GM19455 (cell line): ENCODE data around the gene KIAA1217.
"Not testable (repeated sequence)": the region's sequence is repeated elsewhere in the genome, so short reads cannot be mapped to it uniquely, and the experiment has no call there.

ENCODE experiments used
- ATAC-seq: cut with Tn5 transposase; IDR thresholded peaks from one replicate; pipeline ENCODE4 v1.9.1; 2021; ENCODE audit not compliant: unreplicated experiment

KIAA1217 gene

DNA sequence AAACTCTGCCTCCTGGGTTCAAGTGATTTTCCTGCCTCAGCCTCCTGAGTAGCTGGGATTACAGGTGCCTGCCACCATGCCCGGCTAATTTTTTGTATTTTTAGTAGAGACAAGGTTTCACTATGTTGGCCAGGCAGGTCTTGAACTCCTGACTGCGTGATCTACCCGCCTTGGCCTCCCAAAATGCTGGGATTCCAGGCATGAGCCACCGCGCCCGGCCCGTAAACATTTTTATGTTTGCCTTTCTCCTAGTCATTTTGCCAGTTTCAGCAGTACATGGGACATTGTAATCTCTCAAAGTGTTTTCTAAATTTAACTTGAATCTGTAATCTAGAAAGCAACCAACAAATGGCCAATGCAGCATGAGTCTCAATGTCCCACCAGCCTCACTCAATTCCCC is 128.8 kb downstream of the KIAA1217 start:
- ATAC-seq = not testable (repeated sequence)

- ATAC-seq = no peak
These were observed 130.4 kb downstream of the KIAA1217 start for GRCh38 chr10:24339387-24339786.

- no peak for ATAC-seq
These were observed 131.5 kb downstream of the KIAA1217 start for GRCh38 chr10:24340446-24340845.

DNA sequence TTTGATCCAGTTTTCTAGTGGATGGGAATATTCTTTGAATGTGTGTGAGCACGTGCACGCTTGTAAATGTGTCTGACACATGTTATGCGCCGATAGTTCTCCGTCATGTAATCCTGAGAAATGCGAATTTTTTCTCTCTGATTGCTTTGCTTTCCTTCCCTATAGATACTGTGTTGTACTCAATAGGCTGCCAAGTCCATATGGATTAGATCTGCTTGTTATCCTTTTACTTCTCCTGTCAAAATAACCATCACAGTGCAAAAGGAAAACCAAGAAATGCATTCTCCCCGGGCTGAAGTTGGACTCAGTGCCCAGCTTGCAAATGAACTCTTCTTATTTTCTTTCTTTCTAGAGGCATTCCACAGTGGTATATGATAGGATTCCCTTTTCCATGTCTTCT is 131.9 kb downstream of the KIAA1217 start:
- no peak for ATAC-seq

GRCh38 chr10:24341371-24341770 is 132.4 kb downstream of the KIAA1217 start:
- ATAC-seq = no peak

- no peak for ATAC-seq
These were observed 133.0 kb downstream of the KIAA1217 start for GRCh38 chr10:24341897-24342296.

DNA sequence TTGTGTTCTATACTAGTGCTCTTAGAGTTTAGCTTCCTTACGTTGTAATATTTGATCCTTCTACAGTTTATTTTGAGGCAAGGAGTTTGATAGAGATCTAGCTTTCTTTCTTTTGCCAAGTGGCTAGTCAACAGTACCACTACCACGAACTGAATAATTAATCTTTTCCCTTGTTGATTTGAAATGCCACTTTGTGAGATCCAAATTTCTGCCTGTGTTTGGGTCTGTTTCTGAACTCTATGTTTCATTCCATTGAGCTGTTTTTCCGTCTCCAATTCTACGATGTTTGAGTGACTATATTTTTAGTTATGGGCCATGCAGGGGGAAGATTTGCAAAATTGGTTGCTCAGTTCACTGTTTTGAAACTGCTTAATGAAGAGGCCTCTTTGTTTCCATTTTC is 134.7 kb downstream of the KIAA1217 start:
- ATAC-seq = no peak

DNA sequence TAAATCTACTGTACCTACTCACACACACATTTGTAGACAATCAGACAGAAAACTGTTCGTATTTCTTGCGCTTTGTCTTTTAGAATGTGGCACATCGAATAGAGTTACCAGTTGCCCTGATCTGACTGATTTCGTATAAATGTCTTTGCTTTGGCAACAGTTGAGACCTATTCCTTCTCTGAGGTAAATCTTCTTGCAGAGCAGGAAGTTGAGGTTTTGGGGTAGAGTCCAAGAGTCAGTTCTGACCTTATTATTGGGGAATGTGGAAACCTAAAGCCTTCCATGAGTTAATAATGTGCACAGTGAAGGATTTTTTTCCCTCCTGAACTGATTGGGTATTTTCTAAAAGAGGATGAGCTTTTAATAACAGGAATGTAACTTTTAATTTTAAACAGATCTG is 135.3 kb downstream of the KIAA1217 start:
- ATAC-seq = no peak

DNA sequence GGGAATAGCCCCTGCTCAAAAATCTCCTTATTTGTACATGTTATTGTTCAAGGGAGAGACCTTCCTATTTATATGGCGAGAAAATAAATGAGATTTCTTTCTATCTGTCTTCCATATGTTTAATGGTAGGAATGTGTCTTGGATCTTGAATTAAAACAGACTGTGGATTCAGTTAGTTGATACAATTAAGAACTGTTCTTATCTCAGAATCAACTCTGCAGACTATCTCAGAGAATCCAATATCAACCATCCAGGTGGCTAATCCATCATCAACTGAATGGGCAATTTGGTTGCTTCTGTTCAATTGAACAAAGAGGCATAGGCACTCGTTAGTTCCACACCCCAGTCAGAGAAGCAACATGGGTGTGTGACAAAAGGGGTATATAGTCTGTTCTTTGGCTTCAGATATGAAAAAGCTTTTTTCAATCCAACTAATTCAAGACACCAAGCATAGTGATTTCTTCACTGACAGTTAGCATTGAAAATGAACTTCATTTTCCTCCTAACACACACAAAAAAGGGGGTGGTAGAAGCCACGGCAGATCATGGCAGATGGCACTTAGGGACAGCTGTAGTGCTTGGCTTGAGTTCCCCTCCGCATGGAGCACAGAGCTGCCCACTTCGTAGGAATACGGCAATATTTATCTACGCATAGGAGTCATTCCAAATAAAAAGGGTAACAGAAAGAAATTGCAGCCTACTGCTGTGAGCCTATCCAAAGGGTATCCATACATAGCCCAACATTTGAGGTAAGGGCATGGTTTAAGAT is 135.9 kb downstream of the KIAA1217 start:
- no peak for ATAC-seq

DNA sequence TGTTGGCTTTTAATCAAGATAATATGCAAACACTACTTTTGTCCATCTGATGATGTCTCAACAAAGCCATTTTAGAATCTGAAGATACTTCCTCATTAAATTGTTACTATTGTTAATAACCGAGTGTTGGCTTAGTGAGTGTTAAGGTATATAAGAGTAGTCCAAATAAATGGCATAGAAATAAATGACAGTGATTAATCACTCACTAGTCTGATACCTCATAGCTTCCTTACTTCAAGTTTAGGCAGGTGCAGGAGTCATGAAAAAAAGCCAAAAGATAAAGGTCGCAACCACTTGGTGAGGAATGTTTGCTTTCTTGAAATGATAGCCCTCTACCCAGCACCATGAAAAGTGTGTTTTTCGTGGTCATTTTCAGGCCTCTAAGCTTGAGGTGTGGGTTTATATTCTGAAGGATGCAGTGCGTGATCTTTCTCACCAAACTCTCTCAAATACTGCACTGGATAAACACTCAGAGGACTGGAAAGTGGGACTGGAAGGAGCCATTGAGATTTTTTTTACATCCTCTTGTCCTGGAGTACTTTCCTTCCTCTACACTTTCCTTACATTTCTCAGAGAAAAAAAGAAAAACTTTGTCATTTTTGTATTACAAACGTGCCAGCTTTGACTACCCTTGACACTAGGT is 138.1 kb downstream of the KIAA1217 start:
- ATAC-seq = no peak

DNA sequence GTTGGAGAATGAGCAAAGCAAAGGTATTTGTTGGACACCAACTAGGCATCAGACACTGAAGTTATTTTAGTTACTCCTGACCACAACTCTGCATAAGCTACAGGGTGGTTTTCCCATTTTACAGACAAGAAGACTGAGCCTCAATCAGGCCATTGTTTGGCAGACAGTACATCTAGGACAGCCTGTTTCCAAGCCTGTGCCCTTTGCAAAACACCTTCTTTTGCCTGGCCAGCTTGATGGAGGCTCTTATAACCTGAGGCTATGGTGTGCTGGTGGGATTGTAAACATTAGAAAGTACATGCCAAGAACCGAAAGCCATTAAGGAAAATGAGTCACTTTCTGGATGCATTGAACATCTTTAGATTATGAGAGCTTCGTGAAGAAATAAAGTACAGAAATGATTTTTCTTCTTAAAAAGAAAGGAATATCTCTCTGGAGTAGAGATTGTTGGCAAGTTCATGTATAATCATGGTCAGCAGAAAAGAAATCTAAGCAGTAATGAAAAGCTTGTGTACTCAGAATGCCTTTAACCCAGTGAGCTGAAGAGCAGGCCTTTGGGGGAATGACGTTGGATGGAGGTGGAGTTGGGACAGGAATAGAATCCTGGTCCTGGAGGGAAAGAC is 140.6 kb downstream of the KIAA1217 start:
- no peak for ATAC-seq

DNA sequence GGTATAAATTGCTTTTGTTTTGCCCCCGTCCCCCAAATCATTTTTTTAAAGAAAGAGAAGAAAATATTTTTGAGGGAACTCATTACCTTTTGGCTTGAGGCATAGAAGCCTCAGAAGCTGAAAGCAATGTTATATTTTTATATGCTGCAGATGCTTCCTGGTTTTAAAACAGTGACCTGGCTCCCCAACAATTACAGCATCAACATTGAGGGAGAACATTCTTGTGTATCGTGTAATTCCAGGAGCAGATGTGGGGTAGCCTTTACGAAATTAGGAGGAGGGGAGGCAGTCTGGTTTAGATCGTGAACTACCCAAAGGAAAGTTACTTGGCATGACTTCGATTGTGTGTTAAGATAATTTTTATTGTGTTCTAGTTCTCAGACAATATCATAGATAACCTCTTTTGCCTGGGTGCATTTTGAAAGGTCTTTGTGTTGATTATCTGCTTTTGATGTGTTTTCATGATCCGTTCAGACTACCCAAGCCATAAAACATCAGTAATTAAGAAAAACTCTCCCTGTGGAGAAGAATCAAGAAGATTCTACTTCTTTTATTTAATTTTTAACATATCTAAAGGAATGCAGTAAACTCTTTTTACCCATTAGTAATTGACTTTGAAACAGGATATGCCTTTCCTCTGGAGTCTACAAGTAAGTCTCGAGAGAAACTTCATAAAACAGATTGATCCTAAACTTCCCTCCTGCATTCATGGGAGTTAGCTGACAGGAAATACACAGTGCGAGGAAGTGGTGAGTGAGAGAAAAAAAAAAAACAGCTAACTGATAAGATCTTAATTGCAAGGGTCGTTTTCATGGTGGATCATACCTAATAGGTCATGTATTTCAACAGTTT is 141.4 kb downstream of the KIAA1217 start:
- ATAC-seq = no peak

- ATAC-seq = not testable (repeated sequence)
These were observed 141.9 kb downstream of the KIAA1217 start for GRCh38 chr10:24350922-24351225.

DNA sequence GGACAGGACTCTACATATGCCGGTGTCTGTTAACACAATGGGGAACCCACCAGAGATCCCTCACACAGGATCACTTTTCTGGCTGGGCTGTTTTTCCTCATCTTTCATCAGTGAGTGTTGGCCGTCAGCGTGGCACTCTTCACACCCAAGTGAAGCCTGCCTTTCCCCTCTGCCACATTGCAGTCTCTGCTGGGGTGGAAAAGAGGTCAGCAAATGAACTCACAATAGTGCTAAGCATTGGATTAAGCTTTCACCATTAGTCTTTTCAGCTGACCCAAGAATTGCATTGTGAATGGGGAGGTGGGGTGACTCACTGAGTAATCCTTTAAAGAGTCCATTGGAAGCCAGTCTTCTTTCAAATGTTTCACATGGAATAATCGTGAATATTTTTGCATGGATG is 143.0 kb downstream of the KIAA1217 start:
- no peak for ATAC-seq

- no peak for ATAC-seq
These were observed 143.5 kb downstream of the KIAA1217 start for GRCh38 chr10:24352399-24352798.

- ATAC-seq = no peak
These were observed 144.4 kb downstream of the KIAA1217 start for GRCh38 chr10:24353319-24353718.

DNA sequence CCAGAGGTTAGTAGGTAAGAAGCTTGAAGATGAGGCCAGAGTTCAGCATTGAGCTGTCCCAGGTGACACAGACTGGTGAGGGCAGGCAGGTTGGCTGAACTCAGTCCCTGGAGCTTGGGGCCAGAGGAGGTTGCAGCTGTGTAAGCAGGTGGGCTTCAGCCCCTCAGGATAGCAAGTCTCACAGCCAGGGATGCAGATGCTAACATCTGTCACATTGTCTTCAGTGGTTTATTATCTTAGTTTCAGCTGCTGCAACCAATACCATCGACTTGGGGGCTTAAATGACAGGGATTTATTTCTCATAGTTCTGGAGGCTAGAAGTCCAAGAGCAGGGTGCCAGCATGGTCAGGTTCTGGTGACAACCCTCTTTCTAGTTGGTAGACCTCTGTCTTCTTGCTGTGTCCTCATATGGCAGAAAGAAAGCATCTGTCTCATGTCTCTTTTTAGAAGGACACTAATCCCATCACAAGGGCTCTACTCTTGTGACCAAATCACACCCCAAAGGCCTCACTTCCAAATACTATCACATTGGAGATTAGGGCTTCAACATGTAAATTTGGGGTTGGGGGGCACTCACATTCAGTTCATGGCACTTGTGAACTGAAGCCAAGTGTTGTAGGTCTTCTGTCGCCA is 146.2 kb downstream of the KIAA1217 start:
- ATAC-seq = no peak

DNA sequence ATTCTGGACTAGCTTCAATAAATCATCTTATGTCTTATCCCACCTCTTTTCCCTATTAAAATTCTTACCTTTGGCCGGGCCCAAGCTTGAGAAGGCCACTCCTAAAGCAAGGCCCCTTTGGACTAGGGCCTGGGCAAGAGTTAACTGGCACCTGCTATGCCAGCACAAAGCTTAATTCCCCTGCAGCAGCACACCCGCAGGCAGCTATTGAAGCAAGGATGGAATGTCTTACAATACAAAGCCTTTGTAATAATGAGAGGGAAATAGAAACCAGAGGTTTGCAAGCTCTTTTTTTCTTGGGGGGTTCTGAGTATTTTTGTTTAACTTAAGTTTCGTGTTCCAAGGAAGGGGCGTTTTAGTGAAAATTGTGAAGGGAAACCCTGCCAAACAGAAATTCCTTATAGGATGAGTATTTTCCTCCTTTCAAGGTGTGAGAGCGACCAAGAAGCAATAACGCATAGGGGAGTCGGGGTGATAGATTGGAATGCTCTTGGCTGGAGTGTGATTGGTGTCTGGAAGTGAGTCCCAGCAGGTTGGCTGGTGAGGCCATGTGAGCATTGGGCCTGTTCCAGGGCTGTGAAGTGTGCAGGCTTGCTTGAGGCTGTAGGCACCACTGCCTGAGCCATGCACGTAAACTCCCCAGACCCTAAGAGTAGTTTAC is 148.5 kb downstream of the KIAA1217 start:
- ATAC-seq = no peak

GRCh38 chr10:24358022-24358421 is 149.1 kb downstream of the KIAA1217 start:
- ATAC-seq = no peak

DNA sequence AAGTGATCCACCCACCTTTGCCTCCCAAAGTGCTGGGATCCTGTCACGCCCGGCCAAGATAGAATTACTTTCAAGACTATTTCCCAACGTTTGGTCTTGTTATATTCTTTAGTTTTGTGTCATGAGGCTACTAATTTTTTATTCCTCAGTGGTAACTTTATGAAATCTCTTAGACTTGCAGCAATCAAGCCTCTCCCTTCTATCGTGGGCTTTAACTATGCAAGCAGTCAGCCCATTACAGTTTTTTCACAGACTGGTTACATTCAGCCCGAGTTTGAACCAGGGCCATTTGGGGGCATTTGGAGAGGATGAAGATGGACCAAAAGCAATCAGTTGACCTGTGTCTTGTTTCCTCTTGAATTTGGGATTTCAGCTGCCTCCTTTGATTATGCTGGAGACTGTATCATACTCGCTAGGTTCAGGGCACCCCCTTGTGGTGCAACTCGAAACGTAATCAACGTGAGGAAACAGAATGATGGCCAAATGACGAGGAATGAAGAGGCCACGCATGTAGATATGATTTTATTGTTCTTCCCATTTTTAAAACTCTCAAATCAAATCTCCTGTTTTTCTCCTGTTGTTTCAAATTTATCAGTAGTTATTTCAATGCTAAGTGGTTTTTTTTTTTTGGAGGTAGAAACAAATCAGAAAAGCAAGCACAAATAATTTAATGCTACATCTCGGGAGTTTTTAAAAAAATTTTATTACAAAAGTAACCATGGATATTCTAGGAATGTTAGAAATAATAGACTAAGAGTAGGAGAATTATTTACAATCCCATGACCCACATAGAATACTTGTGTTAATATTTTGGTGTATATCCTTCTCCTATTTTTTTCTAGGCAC is 151.6 kb downstream of the KIAA1217 start:
- ATAC-seq = no peak
